RPMI7951 (cell line): Measurements from ENCODE around the gene KRTAP4-5. TPM values are rescaled to one million over a fixed set of nuclear protein-coding genes. Genes with fewer than 3 reads are reported as not detected.
A peak's percentile ranks its signal among the peaks of the same experiment; 100 is the strongest.
"Not testable (repeated sequence)": the region's sequence is repeated elsewhere in the genome, so short reads cannot be mapped to it uniquely, and the experiment has no call there.

Experiments used
- DNase-seq: peaks from one replicate; pipeline ENCODE4 v3.0.0-alpha.2; 2012; ENCODE audit warnings: low read depth
- total RNA-seq: library from RNA; depleted of rRNA; stranded (reverse); fragments of >200 nt; shearing (Covaris generic); gene quantifications from 2 replicates; pipeline ENCODE4 v1.2.3, GENCODE V29; 2014; rRNA removed

Gene KRTAP4-5
- total RNA-seq, 1 experiment from 2014 or later = not detected

DNA sequence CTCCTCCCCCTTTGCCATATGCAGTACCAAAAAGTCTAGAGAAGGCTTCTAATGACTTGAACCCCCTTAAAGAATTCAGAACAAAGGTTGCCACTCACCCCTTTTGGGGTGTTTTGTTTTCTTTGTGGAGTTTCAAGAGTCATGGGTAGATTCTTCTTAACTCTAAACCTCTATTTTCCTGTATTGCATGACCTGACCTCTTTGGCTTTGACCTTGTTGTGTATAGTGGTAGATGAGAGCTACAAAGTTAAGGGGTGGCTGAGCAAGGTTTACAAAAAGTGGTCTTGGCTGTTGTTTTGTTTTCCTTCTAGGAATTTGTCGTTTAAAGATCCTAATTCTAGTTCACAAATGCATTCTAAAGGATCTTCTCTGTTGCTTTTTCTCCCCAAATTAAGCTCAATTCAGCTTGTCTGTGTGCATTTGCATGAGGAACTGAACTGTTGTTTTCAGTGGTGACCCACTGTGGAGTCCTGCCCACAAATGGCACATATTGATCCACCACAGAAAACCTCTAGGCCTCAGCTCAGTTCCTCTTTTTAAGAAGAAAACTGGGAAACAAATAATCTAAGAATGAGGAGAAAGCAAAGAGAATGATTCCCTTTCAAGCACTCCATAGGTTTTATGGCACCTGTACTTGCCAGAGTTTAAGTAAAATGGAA, 40.8 kb downstream of the KRTAP4-5 start:
- DNase-seq = not testable (repeated sequence)

DNA sequence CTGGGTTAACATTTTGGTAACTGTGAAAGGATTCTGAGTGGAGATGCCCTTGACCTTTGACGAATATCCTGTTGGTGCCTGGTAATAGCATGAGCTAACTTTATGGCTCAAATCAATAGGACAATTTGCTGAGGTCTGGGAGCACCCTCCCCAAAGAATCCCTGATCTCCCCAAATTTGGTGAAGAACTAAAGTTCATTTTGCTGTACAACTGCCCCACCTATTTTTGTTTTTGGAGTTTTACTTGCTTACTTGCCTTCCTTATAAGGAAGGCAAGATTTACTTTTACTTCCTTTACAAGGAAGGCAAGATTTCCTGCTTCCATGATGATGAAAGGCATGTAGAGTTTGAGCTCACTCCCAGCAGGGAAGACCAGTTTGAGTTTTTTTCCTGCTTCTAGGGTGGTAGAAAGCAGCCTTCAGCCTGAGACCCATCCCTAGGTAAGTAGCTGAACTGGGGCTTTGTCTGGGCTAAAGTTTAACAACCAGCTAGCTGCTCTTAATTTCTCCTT, 41.6 kb downstream of the KRTAP4-5 start:
- DNase-seq = peak; percentile 57

- DNase-seq = not testable (repeated sequence)
Measured at GRCh38 chr17:41105347-41105746, 44.3 kb downstream of the KRTAP4-5 start, which contains the start of gene KRTAP4-9. Gene KRTAP4-9, plus strand, starts transcription at chr17:41105389. Its CDS starts 0 bp downstream, at chr17:41105389.

DNA sequence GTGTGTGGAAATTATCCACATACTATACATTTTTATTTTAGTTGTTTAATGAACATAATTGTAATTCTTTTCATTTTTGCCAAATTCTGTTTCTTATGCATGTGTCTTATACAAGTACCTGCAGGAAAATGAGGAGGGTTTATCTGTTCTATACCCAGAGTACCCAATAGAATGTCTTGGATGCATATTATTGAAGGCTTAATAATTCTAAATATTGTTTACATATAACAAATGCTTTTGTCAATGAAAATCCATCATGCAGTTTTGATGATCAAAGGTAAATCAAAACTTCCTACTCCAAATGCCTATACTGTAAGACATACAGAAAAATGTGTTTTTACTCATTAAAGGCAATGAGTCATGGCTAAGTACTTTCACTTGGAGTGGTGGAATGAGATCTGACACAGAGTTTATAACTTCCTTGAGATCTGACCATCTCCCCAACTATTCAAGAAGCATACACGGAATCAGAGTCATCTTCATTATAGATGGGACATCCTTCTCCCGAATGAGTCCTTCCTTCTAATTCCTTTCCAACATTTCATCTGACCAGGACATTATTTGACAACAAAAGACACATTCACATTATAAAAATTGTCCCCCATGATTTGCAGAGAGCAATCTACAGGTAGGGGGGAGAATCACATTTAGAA, 45.1 kb downstream of the KRTAP4-5 start:
- DNase-seq = peak; percentile 64

- DNase-seq = no peak
Measured at GRCh38 chr17:41103896-41104295, 45.7 kb downstream of the KRTAP4-5 start.

GRCh38 chr17:41101586-41102259, 47.9 kb downstream of the KRTAP4-5 start, which contains the start of gene KRTAP4-16:
Gene KRTAP4-16, minus strand, starts transcription at chr17:41102209. Its CDS starts 0 bp downstream, at chr17:41102209.
- DNase-seq = no peak

GRCh38 chr17:41099682-41100480, 49.7 kb downstream of the KRTAP4-5 start:
- peak; percentile 89 for DNase-seq

Other genes with a start within 250 kb of the KRTAP4-5 start
- gene KRT23, start 212.2 kb downstream of the KRTAP4-5 start, total RNA-seq = 0.20 TPM in 1 of 2 replicates, not detected in the other
- 0.24 TPM in 1 of 2 replicates, not detected in the other for gene KRT39, start 182.9 kb downstream of the KRTAP4-5 start, total RNA-seq
- gene KRT40, start 165.5 kb downstream of the KRTAP4-5 start, total RNA-seq = not detected in 2 replicates
- not detected in 2 replicates for gene KRTAP3-3, start 155.7 kb downstream of the KRTAP4-5 start, total RNA-seq
- gene KRTAP3-2, start 149.9 kb downstream of the KRTAP4-5 start, total RNA-seq = not detected in 2 replicates
- not detected in 2 replicates for gene KRTAP3-1, start 140.7 kb downstream of the KRTAP4-5 start, total RNA-seq
- gene KRTAP1-5, start 122.6 kb downstream of the KRTAP4-5 start, total RNA-seq = not detected in 2 replicates
- not detected in 2 replicates for gene KRTAP1-4, start 119.6 kb downstream of the KRTAP4-5 start, total RNA-seq
- not detected in 2 replicates for gene KRTAP1-3, start 115.0 kb downstream of the KRTAP4-5 start, total RNA-seq
- gene KRTAP1-1, start 108.4 kb downstream of the KRTAP4-5 start, total RNA-seq = not detected in 2 replicates
- gene KRTAP2-1, start 102.5 kb downstream of the KRTAP4-5 start, total RNA-seq = 0.48 TPM in 1 of 2 replicates, not detected in the other
- not detected in 2 replicates for gene KRTAP2-2, start 94.6 kb downstream of the KRTAP4-5 start, total RNA-seq
- gene KRTAP2-3, start 89.7 kb downstream of the KRTAP4-5 start, total RNA-seq = not detected in 2 replicates
- not detected in 2 replicates for gene KRTAP2-4, start 83.9 kb downstream of the KRTAP4-5 start, total RNA-seq
- gene KRTAP4-7, start 65.7 kb downstream of the KRTAP4-5 start, total RNA-seq = not detected in 2 replicates
- not detected in 2 replicates for gene KRTAP4-8, start 51.7 kb downstream of the KRTAP4-5 start, total RNA-seq
- gene KRTAP4-16, start 47.6 kb downstream of the KRTAP4-5 start, total RNA-seq = not detected in 2 replicates
- not detected in 2 replicates for gene KRTAP4-9, start 44.4 kb downstream of the KRTAP4-5 start, total RNA-seq
- gene KRTAP4-11, start 31.5 kb downstream of the KRTAP4-5 start, total RNA-seq = not detected in 2 replicates
- gene KRTAP4-12, start 25.6 kb downstream of the KRTAP4-5 start, total RNA-seq = not detected in 2 replicates
- not detected in 2 replicates for gene KRTAP4-6, start 9.3 kb downstream of the KRTAP4-5 start, total RNA-seq
- gene KRTAP4-4, start 10.9 kb upstream of the KRTAP4-5 start, total RNA-seq = not detected in 2 replicates
- not detected in 2 replicates for gene KRTAP4-3, start 18.4 kb upstream of the KRTAP4-5 start, total RNA-seq
- gene KRTAP4-2, start 28.4 kb upstream of the KRTAP4-5 start, total RNA-seq = not detected in 2 replicates
- gene KRTAP4-1, start 35.1 kb upstream of the KRTAP4-5 start, total RNA-seq = not detected in 2 replicates
- gene KRTAP9-1, start 40.1 kb upstream of the KRTAP4-5 start, total RNA-seq = not detected in 2 replicates
- not detected in 2 replicates for gene KRTAP9-2, start 76.8 kb upstream of the KRTAP4-5 start, total RNA-seq
- gene KRTAP9-3, start 82.6 kb upstream of the KRTAP4-5 start, total RNA-seq = not detected in 2 replicates
- gene KRTAP9-8, start 88.2 kb upstream of the KRTAP4-5 start, total RNA-seq = not detected in 2 replicates
- gene KRTAP9-4, start 99.9 kb upstream of the KRTAP4-5 start, total RNA-seq = not detected in 2 replicates
- gene KRTAP9-9, start 105.6 kb upstream of the KRTAP4-5 start, total RNA-seq = not detected in 2 replicates
- gene KRTAP9-6, start 115.6 kb upstream of the KRTAP4-5 start, total RNA-seq = not detected in 2 replicates
- gene KRTAP9-7, start 125.9 kb upstream of the KRTAP4-5 start, total RNA-seq = not detected in 2 replicates
- not detected in 2 replicates for gene KRTAP29-1, start 153.0 kb upstream of the KRTAP4-5 start, total RNA-seq
- gene KRTAP16-1, start 159.5 kb upstream of the KRTAP4-5 start, total RNA-seq = not detected in 2 replicates
- not detected in 2 replicates for gene KRTAP17-1, start 165.9 kb upstream of the KRTAP4-5 start, total RNA-seq
- gene KRT33A, start 201.0 kb upstream of the KRTAP4-5 start, total RNA-seq = not detected in 2 replicates
- 0.24 TPM in 1 of 2 replicates, not detected in the other for gene KRT33B, start 220.0 kb upstream of the KRTAP4-5 start, total RNA-seq
- gene KRT34, start 232.5 kb upstream of the KRTAP4-5 start, total RNA-seq = not detected in 2 replicates
- gene KRT31, start 247.8 kb upstream of the KRTAP4-5 start, total RNA-seq = not detected in 2 replicates